CD4-positive, alpha-beta memory T cell (primary cell): ENCODE data around the gene TMEM26. TPM values are rescaled to one million over a fixed set of nuclear protein-coding genes. Genes with fewer than 3 reads are reported as not detected.
"Not testable (repeated sequence)": the region's sequence is repeated elsewhere in the genome, so short reads cannot be mapped to it uniquely, and the experiment has no call there.

Source experiments
- CTCF ChIA-PET: fragments of 350-600 bp; sonication (Branson Sonifier 250); formaldehyde crosslinking; loops from one replicate; lab custom pipeline; 2021; ENCODE audit warnings: inconsistent platforms; ENCODE audit not compliant: partially characterized antibody; lab: Charles Lee
- POLR2A ChIA-PET: fragments of 350-600 bp; sonication (Branson Sonifier 250); formaldehyde crosslinking; loops from one replicate; lab custom pipeline; 2021; ENCODE audit not compliant: partially characterized antibody; lab: Charles Lee
- DNase-seq, 5 donors: peaks; one replicate each; pipeline versions ENCODE4 v3.0.0 to v3.0.0-alpha.2; 2020 to 2022; ENCODE audit warnings: mixed read lengths in 1 of 5
- H3K27ac ChIP-seq: one replicate; pipeline ENCODE4 v1.7.0; 2013; ENCODE audit warnings: low read depth, low read length
- H3K27me3 ChIP-seq: 2 replicates; pipeline ENCODE4 v1.7.0; 2013; ENCODE audit warnings: mild to moderate bottlenecking, low read length, moderate library complexity; ENCODE audit not compliant: insufficient read depth
- H3K36me3 ChIP-seq: 2 replicates; pipeline ENCODE4 v1.7.0; 2013; ENCODE audit warnings: mild to moderate bottlenecking, low read length, moderate library complexity; ENCODE audit not compliant: insufficient read depth
- H3K4me1 ChIP-seq: 2 replicates; pipeline ENCODE4 v1.7.0; 2013; ENCODE audit warnings: mild to moderate bottlenecking, low read length, moderate library complexity; ENCODE audit not compliant: insufficient read depth
- H3K4me3 ChIP-seq, 2 donors: one replicate each; pipeline ENCODE4 v1.7.0; 2013; ENCODE audit warnings: low read length in 2 of 2, mild to moderate bottlenecking in 1 of 2
- H3K9me3 ChIP-seq, 2 donors: one replicate each; pipeline ENCODE4 v1.7.0; 2013; ENCODE audit warnings: low read length in 2 of 2, control low read depth in 1 of 2; ENCODE audit not compliant: control insufficient read depth in 1 of 2
- H3K27ac Mint-ChIP-seq, 7 donors: one replicate each; pipeline ENCODE4 v1.8.0; 2020 to 2021; ENCODE audit warnings: mixed read lengths in 7 of 7, mild to moderate bottlenecking in 6 of 7, inconsistent platforms in 3 of 7, moderate library complexity in 3 of 7
- H3K27me3 Mint-ChIP-seq, 2 donors: one replicate each; pipeline ENCODE4 v1.8.0; 2020 to 2021; ENCODE audit warnings: mixed read lengths in 2 of 2
- H3K36me3 Mint-ChIP-seq, 2 donors: one replicate each; pipeline ENCODE4 v1.8.0; 2020 to 2021; ENCODE audit warnings: mixed read lengths in 2 of 2, inconsistent platforms in 1 of 2, mild to moderate bottlenecking in 1 of 2
- H3K4me1 Mint-ChIP-seq, 4 donors: one replicate each; pipeline ENCODE4 v1.8.0; 2020 to 2021; ENCODE audit warnings: mixed read lengths in 4 of 4, mild to moderate bottlenecking in 1 of 4
- H3K4me3 Mint-ChIP-seq, 8 donors: one replicate each; pipeline ENCODE4 v1.8.0; 2020 to 2021; ENCODE audit warnings: mixed read lengths in 8 of 8, mild to moderate bottlenecking in 7 of 8, moderate library complexity in 6 of 8, inconsistent platforms in 3 of 8
- H3K9me3 Mint-ChIP-seq, 8 donors: one replicate each; pipeline ENCODE4 v1.8.0; 2020 to 2021; ENCODE audit warnings: mixed read lengths in 8 of 8, mild to moderate bottlenecking in 5 of 8, inconsistent platforms in 3 of 8, moderate library complexity in 1 of 8
- intact Hi-C: fragments of 100-400 bp; cut with micrococcal nuclease; formaldehyde crosslinking; loops from one replicate; pipeline ENCODE4 v1.15.1; 2023
- polyA plus RNA-seq, 2 donors: library from polyadenylated mRNA; unstranded; fragments of 300-500 nt; fragmentation: Illumina TruSeq; gene quantifications; one replicate each; pipeline ENCODE4 v1.2.3, GENCODE V29; 2021
- total RNA-seq, 2 experiments: library from RNA; stranded (reverse); gene quantifications; one replicate each; pipeline ENCODE4 v1.2.3, GENCODE V29; 2021

TMEM26 gene
- total and polyA plus RNA-seq, 4 experiments from 2014 or later = not detected

- H3K36me3 Mint-ChIP-seq, H3K36me3 ChIP-seq, H3K27ac ChIP-seq, H3K27me3 Mint-ChIP-seq, H3K4me1 Mint-ChIP-seq, H3K9me3 Mint-ChIP-seq, H3K27me3 ChIP-seq, H3K27ac Mint-ChIP-seq, POLR2A ChIA-PET, H3K4me1 ChIP-seq, intact Hi-C loops, H3K9me3 ChIP-seq, H3K4me3 Mint-ChIP-seq, DNase-seq, CTCF ChIA-PET, H3K4me3 ChIP-seq: not testable (repeated sequence)
Observed at GRCh38 chr10:61381153-61381552, 72.0 kb downstream of the TMEM26 start.

GRCh38 chr10:61378865-61379264 lies 74.3 kb downstream of the TMEM26 start:
- Mint-ChIP-seq H3K36me3 (no peaks in the 10 kb centered on the region), H3K27me3 (peaks cover 2 to 10% of the 10 kb centered on the region in 2 donors), H3K9me3 (peaks cover 0 to 11% (median 3%) of the 10 kb centered on the region in 8 donors), H3K4me1 (no peaks in the 10 kb centered on the region), H3K27ac (no peak overlapping the region), H3K4me3 (no peak overlapping the region)
- Histone ChIP-seq H3K4me1 (no peaks in the 10 kb centered on the region), H3K9me3 (no peaks in the 10 kb centered on the region), H3K27me3 (no peaks in the 10 kb centered on the region), H3K36me3 (no peaks in the 10 kb centered on the region), H3K4me3 (no peak overlapping the region), H3K27ac (no peak overlapping the region)
- DNase-seq = no peak
- intact Hi-C loops = no loop called here
- ChIA-PET POLR2A (no interaction called here), CTCF (no interaction called here)

- Histone ChIP-seq H3K36me3 (no peaks in the 10 kb centered on the region), H3K9me3 (no peaks in the 10 kb centered on the region), H3K27me3 (no peaks in the 10 kb centered on the region), H3K27ac (no peak overlapping the region), H3K4me1 (no peaks in the 10 kb centered on the region), H3K4me3 (no peak overlapping the region)
- POLR2A ChIA-PET = no interaction called here
- Mint-ChIP-seq H3K27ac (no peak overlapping the region), H3K9me3 (peaks cover 0 to 13% (median 3%) of the 10 kb centered on the region in 8 donors), H3K4me3 (no peak overlapping the region), H3K36me3 (no peaks in the 10 kb centered on the region), H3K27me3 (peaks cover 4 to 10% of the 10 kb centered on the region in 2 donors), H3K4me1 (no peaks in the 10 kb centered on the region)
- DNase-seq = no peak
- CTCF ChIA-PET = no interaction called here
- intact Hi-C loops = no loop called here
Observed at GRCh38 chr10:61376908-61377368, 76.2 kb downstream of the TMEM26 start.

GRCh38 chr10:61376377-61376776 lies 76.8 kb downstream of the TMEM26 start:
- Mint-ChIP-seq H3K9me3 (peaks cover 0 to 13% (median 3%) of the 10 kb centered on the region in 8 donors), H3K27me3 (peaks cover 4 to 10% of the 10 kb centered on the region in 2 donors), H3K27ac (no peak overlapping the region), H3K4me1 (no peaks in the 10 kb centered on the region), H3K36me3 (no peaks in the 10 kb centered on the region), H3K4me3 (no peak overlapping the region)
- Histone ChIP-seq H3K9me3 (no peaks in the 10 kb centered on the region), H3K27ac (no peak overlapping the region), H3K4me3 (no peak overlapping the region), H3K36me3 (no peaks in the 10 kb centered on the region), H3K27me3 (no peaks in the 10 kb centered on the region), H3K4me1 (no peaks in the 10 kb centered on the region)
- intact Hi-C loops = no loop called here
- DNase-seq = no peak
- CTCF ChIA-PET = no interaction called here
- POLR2A ChIA-PET = no interaction called here

- H3K9me3 Mint-ChIP-seq = no peaks in the 10 kb centered on the region
- H3K4me1 Mint-ChIP-seq = no peaks in the 10 kb centered on the region
- Histone ChIP-seq H3K4me3 (no peak overlapping the region), H3K9me3 (no peaks in the 10 kb centered on the region), H3K27ac (no peak overlapping the region), H3K36me3 (no peaks in the 10 kb centered on the region), H3K4me1 (no peaks in the 10 kb centered on the region), H3K27me3 (no peaks in the 10 kb centered on the region)
- intact Hi-C loops = no loop called here
- no peak overlapping the region for H3K4me3 Mint-ChIP-seq
- H3K27ac Mint-ChIP-seq = no peak overlapping the region
- no peak for DNase-seq
- H3K36me3 Mint-ChIP-seq = no peaks in the 10 kb centered on the region
- H3K27me3 Mint-ChIP-seq = peaks cover 0 to 2% of the 10 kb centered on the region in 2 donors
- CTCF ChIA-PET = no interaction called here
- POLR2A ChIA-PET = no interaction called here
Observed at GRCh38 chr10:61366365-61366764, 86.8 kb downstream of the TMEM26 start.

- Histone ChIP-seq H3K9me3 (no peaks in the 10 kb centered on the region), H3K4me3 (no peak overlapping the region), H3K36me3 (no peaks in the 10 kb centered on the region), H3K27me3 (no peaks in the 10 kb centered on the region), H3K27ac (no peak overlapping the region), H3K4me1 (no peaks in the 10 kb centered on the region)
- Mint-ChIP-seq H3K36me3 (no peaks in the 10 kb centered on the region), H3K27ac (no peak overlapping the region), H3K4me1 (peaks cover 0 to 1% (median 0%) of the 10 kb centered on the region in 4 donors), H3K27me3 (peaks cover 0 to 2% of the 10 kb centered on the region in 2 donors), H3K9me3 (no peaks in the 10 kb centered on the region), H3K4me3 (no peak overlapping the region)
- intact Hi-C loops = no loop called here
- ChIA-PET POLR2A (no interaction called here), CTCF (no interaction called here)
- no peak for DNase-seq
Observed at GRCh38 chr10:61364619-61365018, 88.6 kb downstream of the TMEM26 start.

- Mint-ChIP-seq H3K4me1 (peaks cover 0 to 1% (median 0%) of the 10 kb centered on the region in 4 donors), H3K27ac (no peak overlapping the region), H3K4me3 (no peak overlapping the region), H3K27me3 (peaks cover 0 to 2% of the 10 kb centered on the region in 2 donors), H3K36me3 (no peaks in the 10 kb centered on the region), H3K9me3 (no peaks in the 10 kb centered on the region)
- ChIA-PET CTCF (no interaction called here), POLR2A (no interaction called here)
- H3K27ac ChIP-seq = no peak overlapping the region
- intact Hi-C loops = no loop called here
- H3K4me3 ChIP-seq = no peak overlapping the region
- no peaks in the 10 kb centered on the region for H3K4me1 ChIP-seq
- H3K36me3 ChIP-seq = no peaks in the 10 kb centered on the region
- DNase-seq = no peak
- H3K9me3 ChIP-seq = no peaks in the 10 kb centered on the region
- H3K27me3 ChIP-seq = no peaks in the 10 kb centered on the region
Observed at GRCh38 chr10:61363006-61363405, 90.2 kb downstream of the TMEM26 start.

GRCh38 chr10:61359452-61359851 lies 93.7 kb downstream of the TMEM26 start:
- H3K4me1 ChIP-seq = no peaks in the 10 kb centered on the region
- no peak for DNase-seq
- intact Hi-C loops = no loop called here
- POLR2A ChIA-PET = no interaction called here
- Mint-ChIP-seq H3K4me3 (no peak overlapping the region), H3K9me3 (no peaks in the 10 kb centered on the region), H3K27ac (no peak overlapping the region), H3K27me3 (peaks cover 0 to 1% of the 10 kb centered on the region in 2 donors), H3K4me1 (peaks cover 0 to 1% (median 0%) of the 10 kb centered on the region in 4 donors), H3K36me3 (no peaks in the 10 kb centered on the region)
- no peak overlapping the region for H3K4me3 ChIP-seq
- no peak overlapping the region for H3K27ac ChIP-seq
- H3K36me3 ChIP-seq = no peaks in the 10 kb centered on the region
- CTCF ChIA-PET = no interaction called here
- H3K27me3 ChIP-seq = no peaks in the 10 kb centered on the region
- no peaks in the 10 kb centered on the region for H3K9me3 ChIP-seq
